Measurements from ENCODE around the gene GNG7.
"Not testable (repeated sequence)": the region's sequence is repeated elsewhere in the genome, so short reads cannot be mapped to it uniquely, and the experiment has no call there.

Gene GNG7

GRCh38 chr19:2497186-2497585 is 205.3 kb downstream of the GNG7 start:
- no peak for DNase-seq

GRCh38 chr19:2495651-2496316 is 206.7 kb downstream of the GNG7 start:
- no peak for DNase-seq

- no peak for DNase-seq
These were observed 207.3 kb downstream of the GNG7 start for GRCh38 chr19:2495130-2495641.

GRCh38 chr19:2494447-2495129 is 207.9 kb downstream of the GNG7 start:
- DNase-seq: peak; percentile 42

GRCh38 chr19:2494084-2494446 is 208.4 kb downstream of the GNG7 start:
- no peak for DNase-seq

- DNase-seq: not testable (repeated sequence)
These were observed 209.0 kb downstream of the GNG7 start for GRCh38 chr19:2493448-2493847.

GRCh38 chr19:2492870-2493269 is 209.6 kb downstream of the GNG7 start:
- no peak for DNase-seq

- peak; percentile 80 for DNase-seq
These were observed 211.2 kb downstream of the GNG7 start for GRCh38 chr19:2491130-2491801.

- no peak for DNase-seq
These were observed 211.8 kb downstream of the GNG7 start for GRCh38 chr19:2490659-2491058.

- DNase-seq: no peak
These were observed 213.4 kb downstream of the GNG7 start for GRCh38 chr19:2488942-2489731.

GRCh38 chr19:2488405-2488941 is 214.0 kb downstream of the GNG7 start:
- DNase-seq: no peak

- no peak for DNase-seq
These were observed 214.7 kb downstream of the GNG7 start for GRCh38 chr19:2487842-2488241.

GRCh38 chr19:2487090-2487489 is 215.4 kb downstream of the GNG7 start:
- no peak for DNase-seq

GRCh38 chr19:2485428-2485827 is 217.1 kb downstream of the GNG7 start:
- DNase-seq: no peak

GRCh38 chr19:2484178-2484937 is 218.1 kb downstream of the GNG7 start:
- DNase-seq: no peak

- DNase-seq: no peak
These were observed 218.9 kb downstream of the GNG7 start for GRCh38 chr19:2483484-2484151.

- no peak for DNase-seq
These were observed 219.4 kb downstream of the GNG7 start for GRCh38 chr19:2483084-2483483.

- no peak for DNase-seq
These were observed 220.0 kb downstream of the GNG7 start for GRCh38 chr19:2482354-2483038.

- DNase-seq: no peak
These were observed 221.0 kb downstream of the GNG7 start for GRCh38 chr19:2481466-2481865.

- no peak for DNase-seq
These were observed 222.8 kb downstream of the GNG7 start for GRCh38 chr19:2479556-2480194.

Data from NCI-H2171 treated with DMSO at 0.1 percent for 48 hours (cell line).